ENCODE measurements around the gene STRADA. TPM values are rescaled to one million over a fixed set of nuclear protein-coding genes. Genes with fewer than 3 reads are reported as not detected.

Gene STRADA
- total RNA-seq, 4 donors from 2014 or later, result 14.2 to 52.8 (median 40.4) TPM

DNA sequence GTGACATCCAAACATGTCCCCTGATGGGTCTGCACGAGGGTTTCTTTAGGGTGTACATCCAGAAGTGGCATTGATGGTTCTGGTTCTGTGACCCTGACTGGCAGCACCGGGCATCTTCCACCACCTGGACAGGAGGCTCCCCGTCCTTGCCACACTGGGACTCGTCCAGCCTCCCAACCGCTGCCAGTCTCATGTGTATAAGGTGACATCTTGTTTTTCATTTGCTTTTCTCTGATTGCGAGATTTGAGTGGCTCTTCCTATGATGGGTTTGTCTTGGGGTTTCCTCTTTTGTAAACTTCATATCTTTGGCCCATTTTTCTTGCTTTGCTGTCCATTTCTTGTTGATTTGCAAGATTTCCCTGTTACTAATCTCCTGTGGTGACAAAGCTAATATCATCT, 32.5 kb downstream of the STRADA start:
- peaks cover 0 to 74% (median 0%) of the 10 kb centered on the region in 3 donors for H3K36me3 ChIP-seq
- H3K27ac ChIP-seq, result no peak overlapping the region
- H3K4me1 ChIP-seq, result peaks cover 0 to 11% (median 5%) of the 10 kb centered on the region in 4 donors
- H3K27me3 ChIP-seq, result no peaks in the 10 kb centered on the region
- no peak for TF ChIP-seq POLR2A (IDR thresholded peaks at IDR 0.05)
- TF ChIP-seq, protein P1, sequence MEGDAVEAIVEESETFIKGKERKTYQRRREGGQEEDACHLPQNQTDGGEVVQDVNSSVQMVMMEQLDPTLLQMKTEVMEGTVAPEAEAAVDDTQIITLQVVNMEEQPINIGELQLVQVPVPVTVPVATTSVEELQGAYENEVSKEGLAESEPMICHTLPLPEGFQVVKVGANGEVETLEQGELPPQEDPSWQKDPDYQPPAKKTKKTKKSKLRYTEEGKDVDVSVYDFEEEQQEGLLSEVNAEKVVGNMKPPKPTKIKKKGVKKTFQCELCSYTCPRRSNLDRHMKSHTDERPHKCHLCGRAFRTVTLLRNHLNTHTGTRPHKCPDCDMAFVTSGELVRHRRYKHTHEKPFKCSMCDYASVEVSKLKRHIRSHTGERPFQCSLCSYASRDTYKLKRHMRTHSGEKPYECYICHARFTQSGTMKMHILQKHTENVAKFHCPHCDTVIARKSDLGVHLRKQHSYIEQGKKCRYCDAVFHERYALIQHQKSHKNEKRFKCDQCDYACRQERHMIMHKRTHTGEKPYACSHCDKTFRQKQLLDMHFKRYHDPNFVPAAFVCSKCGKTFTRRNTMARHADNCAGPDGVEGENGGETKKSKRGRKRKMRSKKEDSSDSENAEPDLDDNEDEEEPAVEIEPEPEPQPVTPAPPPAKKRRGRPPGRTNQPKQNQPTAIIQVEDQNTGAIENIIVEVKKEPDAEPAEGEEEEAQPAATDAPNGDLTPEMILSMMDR (IDR thresholded peaks at IDR 0.05), result no peak
- H3K9me3 ChIP-seq, result no peaks in the 10 kb centered on the region
- H3K4me3 ChIP-seq, result no peak overlapping the region
- peak in 1 of 3 donors; percentile 34 for DNase-seq

DNA sequence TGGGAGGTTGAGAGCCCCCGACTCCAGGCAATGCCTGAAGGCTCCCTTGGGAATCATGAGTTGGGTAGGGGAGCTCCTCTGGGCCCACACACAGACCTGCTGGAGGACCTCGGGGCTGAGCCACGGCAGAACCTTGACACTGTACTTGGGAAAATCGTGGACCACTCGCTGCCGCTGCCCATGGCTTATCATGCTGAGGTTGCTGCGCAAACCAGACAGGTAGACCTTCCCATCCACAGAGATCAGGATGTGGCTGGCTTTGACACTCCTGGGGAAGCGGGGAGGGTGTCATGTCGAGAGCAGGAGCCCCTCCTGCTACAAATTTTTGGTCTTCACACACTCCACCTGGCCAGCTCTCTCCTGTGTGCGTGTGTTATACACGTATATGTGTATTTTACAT, 34.4 kb downstream of the STRADA start:
- peaks cover 0 to 16% (median 6%) of the 10 kb centered on the region in 4 donors for H3K4me1 ChIP-seq
- H3K27me3 ChIP-seq, result no peaks in the 10 kb centered on the region
- DNase-seq, result no peak
- H3K9me3 ChIP-seq, result no peaks in the 10 kb centered on the region
- no peak overlapping the region for H3K4me3 ChIP-seq
- TF ChIP-seq, protein P1 (IDR thresholded peaks at IDR 0.05), result no peak
- TF ChIP-seq POLR2A (IDR thresholded peaks at IDR 0.05), result no peak
- H3K27ac ChIP-seq, result peak overlapping the region in 3 of 4 donors; percentile 28 to 69 (median 34)
- H3K36me3 ChIP-seq, result peaks cover 0 to 73% (median 0%) of the 10 kb centered on the region in 3 donors

DNA sequence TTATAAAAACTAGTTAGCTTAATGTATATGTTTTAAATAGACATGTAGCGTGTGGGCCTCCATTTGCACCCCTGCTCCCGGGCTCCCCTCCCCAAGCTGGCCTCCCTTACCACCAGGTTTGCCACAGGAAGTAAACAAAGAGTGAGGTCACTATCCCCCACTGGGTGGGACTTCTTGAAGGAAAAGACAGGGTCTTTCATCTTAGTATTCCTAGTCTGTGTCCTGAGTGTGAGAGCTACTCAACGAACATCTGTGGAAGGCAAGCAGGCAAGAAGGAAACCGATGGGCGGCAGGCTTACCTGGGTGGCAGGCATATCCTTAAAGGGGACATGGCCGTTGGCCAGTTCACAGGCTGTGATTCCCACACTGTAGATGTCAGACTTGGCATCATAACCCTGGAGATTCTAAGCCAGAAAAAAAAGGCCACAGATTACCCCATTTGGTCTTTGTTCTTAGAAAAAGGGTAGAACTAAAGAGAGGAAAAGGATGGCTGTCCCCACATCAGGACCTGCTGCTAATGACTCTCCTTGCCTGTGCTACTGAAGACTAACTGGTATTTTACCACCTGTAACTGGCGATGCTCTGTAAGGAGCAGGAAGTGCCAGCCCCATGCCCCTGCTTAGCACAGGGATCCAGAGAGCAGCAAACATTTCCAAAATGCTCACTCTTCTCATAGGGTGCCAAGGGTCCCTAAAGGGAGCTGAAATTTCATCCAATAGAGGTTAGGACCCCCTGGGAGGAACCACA, 35.1 kb downstream of the STRADA start:
- Histone ChIP-seq H3K27ac (peak overlapping the region in 3 of 4 donors; percentile 28 to 69 (median 34)), H3K9me3 (no peaks in the 10 kb centered on the region), H3K27me3 (no peaks in the 10 kb centered on the region), H3K4me1 (peaks cover 0 to 16% (median 7%) of the 10 kb centered on the region in 4 donors), H3K36me3 (peaks cover 0 to 66% (median 0%) of the 10 kb centered on the region in 3 donors), H3K4me3 (no peak overlapping the region)
- TF ChIP-seq POLR2A (IDR thresholded peaks at IDR 0.05), result no peak
- TF ChIP-seq, protein P1 (IDR thresholded peaks at IDR 0.05), result no peak
- no peak for DNase-seq

DNA sequence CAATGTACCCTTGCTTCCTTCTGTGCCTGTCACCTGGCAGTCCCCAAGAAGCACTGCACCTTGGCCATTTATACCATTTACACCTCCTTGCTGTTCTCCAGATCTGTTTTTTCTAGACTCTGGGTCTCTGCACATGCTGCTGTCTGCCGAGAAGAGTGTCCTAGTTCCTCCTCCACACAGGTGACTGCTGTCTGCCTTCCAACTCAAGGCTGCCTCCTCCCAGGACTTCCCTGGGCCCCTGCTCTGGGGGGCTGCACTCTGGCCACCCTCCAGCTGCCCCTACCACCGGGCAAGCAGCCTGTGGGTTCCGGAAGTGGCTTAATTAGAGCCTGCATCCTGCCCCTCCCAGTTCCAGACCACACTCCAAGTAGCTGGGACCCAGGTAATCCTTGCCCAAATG, 35.9 kb downstream of the STRADA start:
- H3K36me3 ChIP-seq, result peaks cover 0 to 59% (median 0%) of the 10 kb centered on the region in 3 donors
- H3K4me1 ChIP-seq, result peaks cover 0 to 21% (median 13%) of the 10 kb centered on the region in 4 donors
- no peaks in the 10 kb centered on the region for H3K9me3 ChIP-seq
- TF ChIP-seq, protein P1 (IDR thresholded peaks at IDR 0.05), result no peak
- no peak for TF ChIP-seq POLR2A (IDR thresholded peaks at IDR 0.05)
- DNase-seq, result no peak
- H3K27ac ChIP-seq, result peak overlapping the region in 1 of 4 donors; percentile 69
- H3K4me3 ChIP-seq, result no peak overlapping the region
- H3K27me3 ChIP-seq, result no peaks in the 10 kb centered on the region

GRCh38 chr17:63704836-63705235, 36.8 kb downstream of the STRADA start:
- H3K4me1 ChIP-seq, result peaks cover 0 to 21% (median 16%) of the 10 kb centered on the region in 4 donors
- DNase-seq, result no peak
- H3K27me3 ChIP-seq, result no peaks in the 10 kb centered on the region
- H3K36me3 ChIP-seq, result peaks cover 0 to 51% (median 0%) of the 10 kb centered on the region in 3 donors
- peak overlapping the region in 1 of 4 donors; percentile 69 for H3K27ac ChIP-seq
- TF ChIP-seq, protein P1 (IDR thresholded peaks at IDR 0.05), result no peak
- TF ChIP-seq POLR2A (IDR thresholded peaks at IDR 0.05), result no peak
- no peaks in the 10 kb centered on the region for H3K9me3 ChIP-seq
- H3K4me3 ChIP-seq, result no peak overlapping the region

Measured in Peyer's patch (tissue), 4 donors.